OCI-LY7 (cell line): Measurements from ENCODE around the gene SH2D6. TPM values are rescaled to one million over a fixed set of nuclear protein-coding genes. Genes with fewer than 3 reads are reported as not detected.

Source experiments
- BruUV-seq: library from RNA; stranded (reverse); fragments of 400-500 nt; replicated peaks from 2 replicates; lab custom pipeline; 2021; lab: Mats Ljungman, UMichigan
- CTCF ChIA-PET: fragments of 300-600 bp; sonication (Branson Sonifier 250); formaldehyde crosslinking; loops from one replicate; lab custom pipeline; 2022; ENCODE audit warnings: antibody characterized with exemption; ENCODE audit not compliant: unreplicated experiment; lab: Charles Lee
- POLR2A ChIA-PET: fragments of 300-600 bp; sonication (Branson Sonifier 250); formaldehyde crosslinking; loops from one replicate; lab custom pipeline; 2022; ENCODE audit warnings: antibody characterized with exemption; lab: Charles Lee
- DNase-seq: peaks from one replicate; pipeline ENCODE4 v3.0.0-alpha.2; 2015; ENCODE audit warnings: low spot score
- H2AFZ ChIP-seq: fragments of 200-600 bp; sonication (generic), shearing (Covaris generic); 2 replicates; pipeline ENCODE4 v1.6.1; 2014; ENCODE audit warnings: mild to moderate bottlenecking, antibody characterized with exemption, low read length, moderate library complexity
- H3K27ac ChIP-seq: fragments of 200-600 bp; sonication (generic); 2 replicates; pipeline ENCODE4 v1.5.1; 2014; ENCODE audit warnings: mixed run types, low read depth, mild to moderate bottlenecking, moderate library complexity, low read length, inconsistent platforms; ENCODE audit not compliant: poor library complexity, severe bottlenecking
- H3K36me3 ChIP-seq: fragments of 200-600 bp; sonication (generic); 2 replicates; pipeline ENCODE4 v1.6.1; 2014; ENCODE audit warnings: mild to moderate bottlenecking, antibody characterized with exemption, low read length, moderate library complexity, mixed read lengths; ENCODE audit not compliant: insufficient read depth
- H3K4me1 ChIP-seq: fragments of 200-600 bp; sonication (generic); 2 replicates; pipeline ENCODE4 v1.5.1; 2014; ENCODE audit warnings: mild to moderate bottlenecking, low read length; ENCODE audit not compliant: insufficient read depth, poor library complexity, severe bottlenecking
- H3K4me2 ChIP-seq: fragments of 200-600 bp; sonication (generic); 2 replicates; pipeline ENCODE4 v1.6.1; 2014; ENCODE audit warnings: mild to moderate bottlenecking, low read length
- H3K4me3 ChIP-seq: fragments of 200-600 bp; sonication (generic); 2 replicates; pipeline ENCODE4 v1.5.1; 2014; ENCODE audit warnings: mild to moderate bottlenecking, low read depth, low read length; ENCODE audit not compliant: poor library complexity, severe bottlenecking
- H3K79me2 ChIP-seq: fragments of 200-600 bp; sonication (generic); 2 replicates; pipeline ENCODE4 v1.6.1; 2016; ENCODE audit warnings: low read depth, mild to moderate bottlenecking, low read length, moderate library complexity, mixed read lengths; ENCODE audit not compliant: insufficient read depth
- H3K9me2 ChIP-seq: fragments of 200-600 bp; sonication (generic); 2 replicates; pipeline ENCODE4 v1.6.1; 2016; ENCODE audit warnings: mild to moderate bottlenecking, low read length, mixed read lengths; ENCODE audit not compliant: insufficient read depth
- H3K9me3 ChIP-seq: fragments of 200-600 bp; sonication (generic); 2 replicates; pipeline ENCODE4 v1.6.1; 2014; ENCODE audit warnings: mild to moderate bottlenecking, mixed run types, low read length, mixed read lengths
- H4K20me1 ChIP-seq: fragments of 200-600 bp; sonication (generic); 2 replicates; pipeline ENCODE4 v1.6.1; 2014; ENCODE audit warnings: mild to moderate bottlenecking, antibody characterized with exemption, low read length, moderate library complexity, mixed read lengths; ENCODE audit not compliant: insufficient read depth
- CTCF ChIP-seq: fragments of 200-600 bp; sonication (generic); conservative IDR thresholded peaks from 2 replicates; pipeline ENCODE4 v1.5.1; 2014; ENCODE audit warnings: mild to moderate bottlenecking, antibody characterized with exemption, low read length, moderate library complexity, mixed read lengths
- EZH2phosphoT487 ChIP-seq: fragments of 200-600 bp; sonication (generic); IDR thresholded peaks from 2 replicates; pipeline ENCODE4 v1.6.1; 2018; ENCODE audit warnings: low read depth, borderline replicate concordance, mild to moderate bottlenecking, mixed run types, antibody characterized with exemption, low read length, moderate library complexity, mixed read lengths
- intact Hi-C: fragments of 100-400 bp; cut with micrococcal nuclease; formaldehyde crosslinking; loops from one replicate; pipeline ENCODE4 v1.10.0; 2022; ENCODE audit not compliant: unreplicated experiment
- total RNA-seq, 2 experiments: library from RNA; depleted of rRNA in 1 of 2; stranded (reverse); fragments of >200 nt in 1 of 2; shearing (Covaris generic) in 1 of 2; gene quantifications; 2 replicates each; pipeline ENCODE4 v1.2.3, GENCODE V29; 2014 to 2022

The SH2D6 gene
- total RNA-seq, 2 experiments from 2014 or later: 0.35 to 2.6 TPM

DNA sequence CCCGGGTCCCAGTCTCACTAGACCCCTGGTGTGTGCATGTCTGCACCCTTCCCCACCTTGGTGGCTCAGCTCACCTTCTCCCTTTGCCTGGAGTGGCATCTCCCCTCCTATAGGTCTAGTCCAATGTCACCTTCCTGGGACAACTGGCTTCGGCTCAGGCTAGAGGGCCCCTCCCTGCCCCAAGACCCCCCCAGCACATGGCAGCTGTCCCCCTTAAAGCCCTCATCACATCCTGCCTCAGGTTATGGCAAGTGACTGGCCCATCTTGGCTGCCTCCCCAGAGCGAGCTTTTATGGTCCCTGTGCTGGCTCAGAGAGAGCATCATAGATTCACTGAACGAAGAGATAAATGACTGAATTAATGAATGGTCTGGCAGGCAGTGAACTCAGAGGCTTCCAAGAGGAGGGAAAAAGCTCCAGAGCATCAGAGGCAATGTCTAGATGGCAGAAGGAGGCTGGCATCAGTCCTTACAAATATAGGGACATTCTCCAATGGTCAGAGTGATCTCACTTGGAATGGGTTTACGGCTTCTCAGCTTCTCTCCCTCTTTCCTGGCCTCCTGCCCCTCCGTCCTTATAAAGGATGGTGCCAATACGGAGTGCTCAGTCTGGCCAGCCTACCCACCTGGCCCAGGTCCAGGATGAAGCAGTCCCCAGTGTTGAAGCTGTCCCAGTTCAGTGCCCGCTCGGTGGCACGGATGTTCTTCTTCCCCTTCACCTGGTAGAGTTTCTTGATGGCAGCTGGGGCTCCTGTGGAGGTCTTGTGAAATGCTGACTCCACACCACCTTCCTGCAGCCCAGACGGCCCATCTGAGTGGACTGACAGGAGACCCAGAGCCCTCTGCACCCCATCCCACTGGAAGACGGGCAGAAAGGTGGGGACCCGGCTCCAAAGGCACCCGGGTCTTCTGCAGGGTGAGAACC is 17.7 kb upstream of the SH2D6 start:
- no peaks in the 10 kb centered on the region for H3K36me3 ChIP-seq
- no peak overlapping the region for H3K4me2 ChIP-seq
- CTCF ChIA-PET: no interaction called here
- H3K4me3 ChIP-seq: no peak overlapping the region
- no peak for DNase-seq
- no peaks in the 10 kb centered on the region for H3K4me1 ChIP-seq
- no TSS peak for BruUV-seq
- H3K9me3 ChIP-seq: peaks cover 12% of the 10 kb centered on the region; the same call in 1 of the 2 replicates
- POLR2A ChIA-PET: no interaction called here
- intact Hi-C loops: no loop called here
- no peak overlapping the region for H2AFZ ChIP-seq
- no peaks in the 10 kb centered on the region for H3K79me2 ChIP-seq
- no peak overlapping the region for H3K27ac ChIP-seq
- TF ChIP-seq CTCF (no peak), EZH2phosphoT487 (no peak)
- H4K20me1 ChIP-seq: no peaks in the 10 kb centered on the region
- H3K9me2 ChIP-seq: no peaks in the 10 kb centered on the region

DNA sequence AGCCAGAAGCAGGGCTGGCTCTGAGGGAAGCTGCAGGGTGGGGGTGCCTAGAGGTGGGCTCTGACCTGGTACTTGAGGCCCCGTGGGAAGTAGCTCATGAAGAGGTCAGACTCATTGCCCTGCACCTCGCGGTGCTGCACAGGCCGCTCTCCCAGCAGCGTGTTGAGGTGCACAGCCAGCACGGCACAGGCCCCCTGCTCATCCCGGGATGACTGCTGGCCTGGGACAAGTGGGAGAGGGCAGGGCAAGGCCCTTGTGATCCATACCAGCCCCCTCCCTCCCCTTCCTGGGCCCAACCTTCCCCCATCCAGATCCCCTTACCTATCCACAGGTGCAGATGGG is 17.1 kb upstream of the SH2D6 start:
- H3K4me3 ChIP-seq: no peak overlapping the region
- no peak for DNase-seq
- H2AFZ ChIP-seq: no peak overlapping the region
- H3K36me3 ChIP-seq: no peaks in the 10 kb centered on the region
- H3K9me3 ChIP-seq: peaks cover 12% of the 10 kb centered on the region; the same call in 1 of the 2 replicates
- no peaks in the 10 kb centered on the region for H3K79me2 ChIP-seq
- ChIA-PET POLR2A (no interaction called here), CTCF (no interaction called here)
- intact Hi-C loops: no loop called here
- H3K27ac ChIP-seq: no peak overlapping the region
- no peaks in the 10 kb centered on the region for H3K4me1 ChIP-seq
- H3K4me2 ChIP-seq: no peak overlapping the region
- H3K9me2 ChIP-seq: no peaks in the 10 kb centered on the region
- TF ChIP-seq CTCF: no peak
- no peak for TF ChIP-seq EZH2phosphoT487
- H4K20me1 ChIP-seq: no peaks in the 10 kb centered on the region
- BruUV-seq: no TSS peak

- intact Hi-C loops: no loop called here
- no peak for DNase-seq
- Histone ChIP-seq H4K20me1 (no peaks in the 10 kb centered on the region), H3K27ac (no peak overlapping the region), H3K36me3 (no peaks in the 10 kb centered on the region), H3K4me3 (no peak overlapping the region), H2AFZ (no peak overlapping the region), H3K4me1 (no peaks in the 10 kb centered on the region), H3K9me2 (no peaks in the 10 kb centered on the region), H3K79me2 (no peaks in the 10 kb centered on the region), H3K4me2 (no peak overlapping the region), H3K9me3 (peaks cover 12% of the 10 kb centered on the region; the same call in 1 of the 2 replicates)
- no peak for TF ChIP-seq CTCF
- no peak for TF ChIP-seq EZH2phosphoT487
- ChIA-PET CTCF (no interaction called here), POLR2A (no interaction called here)
- BruUV-seq: no TSS peak
These were observed 16.7 kb upstream of the SH2D6 start for GRCh38 chr2:85401844-85402243.
